H1 (cell line): Measurements from ENCODE around the gene FADS3. TPM values are rescaled to one million over a fixed set of nuclear protein-coding genes. Genes with fewer than 3 reads are reported as not detected.

Experiments used
- KDM1A ChIP-seq: fragments of 200-600, 300-600 bp; sonication (generic); IDR thresholded peaks from 2 replicates; pipeline ENCODE4 v1.7.1; 2016; ENCODE audit warnings: mild to moderate bottlenecking, low read length, borderline replicate concordance
- polyA plus RNA-seq, 7 experiments: library from polyadenylated mRNA; depleted of rRNA in 3 of 7; stranded (reverse) in 5 of 7; unstranded in 2 of 7; fragments of >200 nt in 5 of 7; fragments of 200-250 nt in 2 of 7; gene quantifications; 1 replicate in 5 of 7; 2 replicates in 1 of 7; 4 replicates in 1 of 7; pipeline versions ENCODE4 v1.2.1 to v1.2.3, GENCODE V29; 2011 to 2013; ENCODE audit warnings: missing spikeins in 2 of 7, mixed read lengths in 2 of 7
- total RNA-seq: library from RNA; stranded (reverse); fragmentation: NEBNext Ultra II Directional; extraction: Animal tissue kit (Norgen Biotek cat#: 25700); gene quantifications from 2 replicates; pipeline ENCODE4 v1.2.1, GENCODE V29; 2021

The FADS3 gene
- total and polyA plus RNA-seq, 2 of the 8 experiments (the other 6 are each of a cell fraction or from before 2014, with no cell fraction given) = 43.8 to 76.3 TPM

GRCh38 chr11:61881397-61881796 lies 9.9 kb downstream of the FADS3 start (continued):
- TF ChIP-seq KDM1A = no peak
